NCI-H69 (cell line): ENCODE measurements around the gene RELB.
"Not testable (repeated sequence)": the region's sequence is repeated elsewhere in the genome, so short reads cannot be mapped to it uniquely, and the experiment has no call there.

Experiments used
- DNase-seq: peaks from one replicate; lab custom pipeline; 2025; lab: John Stamatoyannopoulos, UW

The RELB gene

DNA sequence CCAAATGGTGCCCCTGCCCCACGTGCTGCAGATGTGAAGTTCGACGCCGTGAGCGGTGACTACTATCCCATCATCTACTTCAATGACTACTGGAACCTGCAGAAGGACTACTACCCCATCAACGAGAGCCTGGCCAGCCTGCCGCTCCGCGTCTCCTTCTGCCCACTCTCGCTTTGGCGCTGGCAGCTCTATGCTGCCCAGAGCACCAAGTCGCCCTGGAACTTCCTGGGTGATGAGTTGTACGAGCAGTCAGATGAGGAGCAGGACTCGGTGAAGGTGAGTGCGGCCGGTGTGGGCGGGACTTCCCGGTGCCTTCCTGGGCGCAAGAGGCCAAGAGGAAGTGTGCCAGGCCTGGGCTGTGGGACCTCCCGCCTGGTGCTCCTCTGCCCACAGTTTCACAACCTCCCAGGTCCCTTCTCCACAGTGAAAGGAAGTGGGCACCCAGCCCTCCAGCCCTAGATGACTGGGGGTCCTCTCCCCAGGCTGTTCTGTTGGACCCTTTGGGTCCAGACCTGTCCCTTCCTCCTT is 14.1 kb upstream of the RELB start:
- no peak for DNase-seq

DNA sequence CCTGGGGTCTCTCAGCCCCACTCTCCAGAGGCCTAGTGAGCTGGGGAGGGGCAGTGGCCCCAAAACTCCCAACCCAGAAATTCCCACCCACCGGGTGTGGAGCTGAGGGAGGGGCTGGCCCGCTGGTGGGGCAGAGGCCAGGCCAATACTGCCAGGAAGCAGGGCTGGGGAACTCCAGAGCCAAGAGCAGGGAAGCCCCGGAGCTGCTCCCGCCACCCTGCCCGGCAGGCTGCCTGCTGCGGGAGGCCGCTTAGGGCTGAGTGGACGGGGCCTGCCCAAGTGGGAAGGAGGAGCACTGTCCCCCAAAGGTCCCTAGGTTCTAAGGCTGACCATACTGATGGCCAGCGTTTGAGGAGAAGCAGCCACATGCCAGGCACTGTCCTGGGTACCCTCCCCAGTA is 13.0 kb upstream of the RELB start:
- DNase-seq = no peak

DNA sequence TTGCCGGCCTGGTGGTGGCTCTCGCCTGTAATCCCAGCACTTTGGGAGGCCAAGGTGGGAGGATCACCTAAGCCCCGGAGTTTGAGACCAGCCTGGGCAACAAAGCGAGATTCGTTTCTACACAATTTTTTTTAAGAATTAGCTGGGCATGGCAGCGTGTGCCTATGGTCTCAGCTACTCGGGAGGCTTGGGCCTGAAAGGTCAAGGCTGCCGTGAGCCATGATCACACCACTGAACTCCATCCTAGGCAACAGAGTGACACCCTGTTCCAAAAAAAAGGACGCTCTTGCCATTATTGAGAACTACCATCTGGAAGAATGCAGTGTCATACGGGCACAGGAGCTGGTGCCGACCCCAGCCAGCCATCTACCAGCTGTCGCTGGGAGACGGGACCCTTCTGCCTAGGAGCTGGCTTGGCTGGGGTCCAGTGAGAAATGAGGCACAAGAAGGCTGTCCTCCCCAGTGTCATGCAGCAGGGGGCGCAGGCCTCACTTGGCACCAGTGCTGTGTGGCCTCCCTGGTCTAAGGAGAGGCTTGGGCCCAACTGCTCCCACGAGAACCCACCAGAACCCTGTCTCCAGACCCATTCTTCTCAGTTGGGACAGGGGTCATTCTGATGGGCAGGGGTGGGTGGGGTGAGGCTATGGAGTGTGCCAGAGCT is 12.2 kb upstream of the RELB start:
- peak; percentile 65 for DNase-seq

DNA sequence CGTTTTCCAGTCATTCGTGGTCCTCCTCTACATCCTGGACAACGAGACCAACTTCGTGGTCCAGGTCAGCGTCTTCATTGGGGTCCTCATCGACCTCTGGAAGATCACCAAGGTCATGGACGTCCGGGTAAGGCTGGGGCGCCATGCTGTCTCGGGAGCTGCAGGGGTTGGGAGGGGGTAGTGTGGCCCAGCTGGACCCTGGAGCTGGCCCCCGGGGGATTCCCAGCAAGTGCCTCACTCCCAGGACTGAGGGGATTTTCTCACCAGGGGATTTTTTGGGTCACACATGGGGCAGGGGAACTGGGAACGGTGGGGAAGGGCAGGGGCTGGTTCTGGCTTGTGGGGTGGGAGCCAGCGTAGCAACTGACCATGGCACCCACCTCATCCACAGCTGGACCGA is 10.8 kb upstream of the RELB start:
- no peak for DNase-seq

DNA sequence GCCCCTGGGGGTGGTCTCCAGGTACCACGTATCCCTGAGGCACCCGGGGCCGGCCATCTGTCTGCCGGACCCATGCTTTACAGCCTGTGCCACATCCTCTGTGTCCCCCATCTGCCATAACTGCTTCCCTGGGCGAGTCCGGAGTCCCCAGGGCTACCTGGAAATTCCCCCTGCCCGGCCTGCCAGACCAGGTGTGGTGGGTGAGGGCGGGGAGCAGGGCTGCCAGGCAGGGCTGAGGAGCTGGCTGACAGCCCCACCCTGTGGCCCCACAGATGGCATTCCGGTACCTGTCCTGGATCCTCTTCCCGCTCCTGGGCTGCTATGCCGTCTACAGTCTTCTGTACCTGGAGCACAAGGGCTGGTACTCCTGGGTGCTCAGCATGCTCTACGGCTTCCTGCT is 10.3 kb upstream of the RELB start:
- no peak for DNase-seq

DNA sequence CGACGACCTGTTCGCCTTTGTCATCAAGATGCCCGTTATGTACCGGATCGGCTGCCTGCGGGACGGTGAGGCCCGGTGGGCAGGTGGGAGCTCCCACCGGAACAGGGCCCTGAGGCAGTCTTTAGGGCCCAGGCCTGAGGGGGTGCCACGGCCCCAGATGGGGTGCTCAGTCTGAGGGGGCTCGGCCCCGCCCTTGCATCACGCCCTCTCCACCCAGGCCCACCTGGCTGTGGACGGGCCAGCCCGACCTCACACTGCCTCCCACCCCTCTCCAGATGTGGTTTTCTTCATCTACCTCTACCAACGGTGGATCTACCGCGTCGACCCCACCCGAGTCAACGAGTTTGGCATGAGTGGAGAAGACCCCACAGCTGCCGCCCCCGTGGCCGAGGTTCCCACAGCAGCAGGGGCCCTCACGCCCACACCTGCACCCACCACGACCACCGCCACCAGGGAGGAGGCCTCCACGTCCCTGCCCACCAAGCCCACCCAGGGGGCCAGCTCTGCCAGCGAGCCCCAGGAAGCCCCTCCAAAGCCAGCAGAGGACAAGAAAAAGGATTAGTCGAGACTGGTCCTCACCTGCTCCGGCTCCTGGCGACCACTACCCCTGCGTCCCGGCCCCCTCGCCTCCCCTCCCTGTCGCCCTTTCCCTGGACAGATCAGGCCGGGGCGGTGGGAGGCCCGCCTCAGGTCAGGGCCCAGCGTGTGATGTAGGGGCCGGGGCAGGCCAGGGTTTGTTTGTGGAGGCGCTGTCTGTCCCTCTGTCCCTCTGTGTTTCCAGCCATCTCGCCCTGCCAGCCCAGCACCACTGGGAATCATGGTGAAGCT is 8.7 kb upstream of the RELB start:
- DNase-seq = no peak

DNA sequence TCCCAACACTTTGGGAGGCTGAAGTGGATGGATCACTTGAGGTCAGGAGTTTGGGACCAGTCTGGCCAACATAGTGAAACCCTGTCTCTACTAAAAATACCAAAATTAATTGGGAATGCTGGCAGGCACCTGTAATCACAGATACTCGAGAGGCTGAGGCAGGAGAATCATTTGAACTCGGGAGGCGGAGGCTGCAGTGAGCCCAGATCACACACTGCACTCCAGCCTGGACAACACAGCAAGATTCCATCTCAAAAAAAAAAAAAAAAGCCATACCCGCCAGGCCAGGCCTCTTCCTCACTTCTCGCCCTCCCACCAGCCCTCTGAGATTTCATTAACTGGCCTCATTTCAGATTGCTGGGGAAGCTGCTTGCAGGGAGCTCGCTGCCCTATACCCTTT is 7.7 kb upstream of the RELB start:
- DNase-seq = no peak

DNA sequence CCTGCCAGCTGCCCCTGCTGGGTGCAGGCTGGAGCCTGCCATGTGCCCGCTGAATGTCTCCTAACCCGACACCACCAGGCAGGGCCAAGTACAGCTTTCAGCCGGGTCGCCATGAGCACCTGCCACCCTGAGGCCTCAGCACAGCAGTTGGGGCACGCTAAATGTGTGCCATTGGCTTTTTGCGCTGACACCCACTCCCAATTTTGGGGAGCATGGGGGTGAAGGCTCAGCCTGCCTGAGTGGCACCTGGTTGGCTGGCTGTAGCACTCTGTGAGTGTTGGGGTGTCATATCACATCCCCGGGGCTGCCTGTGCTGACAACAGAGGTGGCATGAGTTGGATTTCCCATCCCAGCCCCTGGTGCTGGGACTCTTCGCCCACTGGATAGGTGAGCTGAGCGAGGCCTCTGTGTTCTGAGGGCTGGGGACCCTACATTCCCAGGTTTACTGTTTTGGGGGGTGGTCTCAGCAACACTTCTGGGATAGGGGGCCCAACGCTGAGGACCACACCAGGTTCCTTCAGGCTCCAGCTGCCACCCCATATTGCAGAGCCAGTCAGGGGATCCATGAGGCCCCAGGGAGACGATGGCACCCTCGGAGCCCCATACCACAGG is 7.2 kb upstream of the RELB start:
- no peak for DNase-seq

DNA sequence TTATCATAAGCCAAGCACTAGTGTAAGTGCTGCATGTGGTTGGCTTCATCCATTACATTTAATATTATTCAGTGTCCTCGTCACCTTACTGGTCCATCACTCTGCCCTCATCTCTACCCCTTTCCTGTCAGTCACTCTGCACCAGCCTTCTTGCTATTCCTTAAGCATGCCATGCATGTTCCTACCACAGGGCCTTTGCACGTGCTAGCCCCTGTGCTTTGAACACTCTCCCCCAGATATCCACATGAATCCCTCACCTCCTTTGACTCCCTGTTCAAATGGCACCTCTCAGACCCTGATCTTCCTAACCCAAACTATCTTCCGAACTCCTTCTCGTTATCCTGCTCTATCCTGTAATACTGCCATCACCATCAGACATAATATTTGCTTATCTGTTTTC is 3.2 kb upstream of the RELB start:
- no peak for DNase-seq

DNA sequence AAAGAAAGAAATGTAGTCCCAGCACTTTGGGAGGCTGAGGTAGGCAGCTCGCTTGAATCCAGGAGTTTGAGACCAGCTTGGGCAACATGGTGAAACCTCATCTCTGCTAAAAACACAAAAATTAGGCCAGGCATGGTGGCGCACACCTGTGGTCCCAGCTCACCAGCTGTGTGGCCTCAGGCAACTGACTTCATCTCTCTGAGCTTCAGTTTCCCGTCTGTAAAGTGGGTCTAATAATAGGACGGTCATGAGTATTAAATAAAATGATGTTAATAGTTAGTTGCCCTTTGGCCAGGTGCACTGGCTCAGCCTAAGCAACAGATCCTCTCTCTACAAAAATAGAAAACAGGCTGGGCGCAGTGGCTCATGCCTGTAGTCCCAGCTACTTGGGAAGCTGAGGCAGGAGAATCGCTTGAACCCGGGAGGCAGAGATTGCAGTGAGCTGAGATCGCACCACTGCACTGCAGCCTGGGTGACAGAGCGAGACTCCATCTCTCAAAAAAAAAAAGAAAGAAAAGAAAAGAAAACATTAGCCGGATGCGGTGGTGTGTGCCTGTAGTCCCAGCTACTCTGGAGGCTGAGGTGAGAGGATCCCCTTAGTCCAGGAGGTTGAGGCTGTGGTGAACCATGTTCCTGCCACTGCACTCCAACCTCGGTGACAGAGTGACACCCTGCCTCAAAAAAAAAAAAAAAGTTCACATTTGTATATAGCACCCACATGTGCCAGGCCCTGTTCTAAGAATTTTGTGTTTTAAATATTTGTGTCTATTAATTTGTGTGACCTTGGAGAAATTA is 1.9 kb upstream of the RELB start:
- not testable (repeated sequence) for DNase-seq

DNA sequence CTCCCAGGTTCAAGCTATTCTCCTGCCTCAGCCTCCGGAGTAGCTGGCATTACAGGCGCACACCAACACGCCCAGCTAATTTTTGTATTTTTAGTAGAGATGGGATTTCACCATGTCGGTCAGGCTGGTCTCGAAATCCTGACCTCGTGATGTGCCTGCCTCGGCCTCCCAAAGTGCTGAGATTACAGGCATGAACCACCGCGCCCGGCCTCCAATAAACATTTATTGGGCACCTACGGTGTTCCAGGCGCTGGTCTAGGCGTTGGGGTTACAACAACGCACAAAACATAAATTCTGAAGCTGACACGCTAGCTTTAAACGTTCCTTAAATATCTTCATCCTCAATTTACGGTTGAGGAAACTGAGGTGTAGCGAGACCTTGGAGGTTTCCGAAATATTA is 599 bp upstream of the RELB start:
- not testable (repeated sequence) for DNase-seq

DNA sequence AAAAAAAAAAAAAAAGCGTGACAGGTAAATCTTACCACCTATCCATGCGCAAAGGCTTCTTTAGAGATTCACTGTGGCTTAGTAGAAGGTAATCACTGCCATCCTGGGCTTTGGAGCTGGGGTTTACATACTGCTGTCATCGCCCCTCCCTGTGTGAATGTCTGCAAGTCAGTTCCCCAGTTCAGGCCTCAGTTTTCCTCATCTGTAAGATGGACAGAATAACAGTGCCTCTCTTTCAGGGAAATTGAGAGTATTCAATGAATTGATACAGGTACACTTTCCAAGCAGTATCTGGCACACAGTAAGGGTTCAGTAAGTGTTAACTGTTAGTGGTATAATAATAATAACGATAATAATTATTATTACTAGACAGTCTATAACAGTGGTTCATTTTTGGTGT is 2.2 kb downstream of the RELB start:
- no peak for DNase-seq

DNA sequence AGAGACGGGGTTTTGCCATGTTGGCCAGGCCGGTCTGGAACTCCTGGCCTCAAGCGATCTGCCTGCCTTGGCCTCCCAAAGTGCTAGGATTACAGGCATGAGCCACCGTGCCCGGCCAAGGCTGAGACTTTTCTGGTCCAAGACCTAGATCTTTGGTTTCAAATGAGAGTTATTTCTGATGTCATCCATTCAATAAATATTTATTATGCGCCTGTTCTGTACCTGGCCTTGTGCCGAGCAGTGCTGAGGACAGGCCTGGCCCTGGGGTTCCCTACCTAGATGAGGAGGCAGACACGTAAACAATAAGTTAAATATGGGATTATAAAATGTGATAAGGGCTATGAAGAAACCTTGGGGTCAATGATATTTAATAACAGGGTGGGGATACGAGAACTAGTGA is 4.5 kb downstream of the RELB start:
- no peak for DNase-seq

DNA sequence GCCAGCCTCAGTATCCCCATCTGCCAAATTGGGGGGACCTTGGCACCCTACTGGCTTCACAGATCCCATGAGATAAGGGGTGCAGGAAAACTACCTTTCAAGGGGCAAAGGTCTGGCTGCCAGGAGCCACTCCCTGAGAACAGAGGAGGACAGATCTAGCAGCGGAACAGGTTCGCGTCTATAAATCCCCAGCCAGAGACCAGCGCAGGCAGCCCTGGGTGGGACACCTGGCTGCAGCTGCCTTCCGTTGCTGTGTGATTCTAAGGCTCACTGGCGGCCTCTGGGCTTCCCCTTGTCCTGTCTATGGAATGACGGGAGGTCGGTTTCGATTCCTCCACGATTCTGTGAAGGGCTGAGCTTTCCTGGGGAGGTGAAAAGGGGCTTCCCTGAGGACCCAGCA is 7.3 kb downstream of the RELB start:
- DNase-seq = peak; percentile 10

DNA sequence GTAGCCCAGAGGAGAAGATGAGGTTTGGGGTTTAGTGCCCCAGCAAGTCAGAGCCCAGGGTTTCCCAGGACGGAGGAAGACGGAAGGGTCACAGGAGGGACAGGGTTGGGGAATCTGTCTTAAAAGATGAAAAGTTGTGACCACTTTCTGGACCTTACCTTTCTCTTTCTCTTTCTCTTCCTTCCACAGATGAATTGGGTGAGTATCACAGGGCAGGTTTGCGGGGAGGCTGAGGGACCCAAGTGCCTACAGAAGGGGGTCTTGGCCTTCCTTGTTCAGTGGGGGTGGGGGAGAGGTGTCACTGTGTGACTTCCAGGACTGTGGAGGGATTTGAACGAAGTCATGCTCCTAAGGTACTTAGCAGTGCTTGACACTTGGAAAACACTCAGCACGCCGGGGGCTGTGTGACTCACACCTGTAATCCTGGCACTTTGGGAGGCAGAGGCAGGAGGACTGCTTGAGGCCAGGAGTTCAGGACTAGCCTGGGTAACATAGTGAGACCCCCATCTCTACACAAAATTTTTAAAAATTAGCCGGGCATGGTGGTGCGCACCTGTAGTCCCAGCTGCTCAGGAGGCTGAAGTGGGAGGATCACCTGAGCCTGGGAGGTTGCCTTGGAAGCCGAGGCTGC is 8.5 kb downstream of the RELB start:
- no peak for DNase-seq

DNA sequence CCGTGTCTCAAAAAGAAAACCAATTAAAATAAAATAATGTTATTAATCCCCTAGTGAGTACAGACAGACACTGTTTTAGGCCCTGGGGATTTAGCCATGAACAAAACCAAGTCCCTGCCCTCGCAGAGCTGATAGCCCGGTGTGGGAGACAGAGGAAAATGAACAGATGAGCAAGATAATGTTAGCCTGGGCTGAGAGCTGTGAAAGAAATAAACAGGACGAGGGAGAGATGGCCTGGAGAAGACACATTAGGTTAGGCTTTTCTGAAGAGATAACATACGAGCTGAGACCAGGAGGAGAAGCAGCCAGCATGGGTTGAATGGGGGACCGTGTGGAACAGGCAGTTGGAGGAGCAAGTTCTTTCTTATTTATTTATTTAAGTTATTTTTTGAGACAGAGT is 9.0 kb downstream of the RELB start:
- DNase-seq = peak; percentile 9

DNA sequence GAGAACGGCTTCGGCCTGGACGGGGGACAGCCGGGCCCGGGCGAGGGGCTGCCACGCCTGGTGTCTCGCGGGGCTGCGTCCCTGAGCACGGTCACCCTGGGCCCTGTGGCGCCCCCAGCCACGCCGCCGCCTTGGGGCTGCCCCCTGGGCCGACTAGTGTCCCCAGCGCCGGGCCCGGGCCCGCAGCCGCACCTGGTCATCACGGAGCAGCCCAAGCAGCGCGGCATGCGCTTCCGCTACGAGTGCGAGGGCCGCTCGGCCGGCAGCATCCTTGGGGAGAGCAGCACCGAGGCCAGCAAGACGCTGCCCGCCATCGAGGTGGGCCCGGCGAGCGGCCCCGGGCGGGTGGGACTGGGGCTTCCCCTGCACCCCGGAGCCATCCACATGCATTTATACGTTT is 10.7 kb downstream of the RELB start:
- no peak for DNase-seq

DNA sequence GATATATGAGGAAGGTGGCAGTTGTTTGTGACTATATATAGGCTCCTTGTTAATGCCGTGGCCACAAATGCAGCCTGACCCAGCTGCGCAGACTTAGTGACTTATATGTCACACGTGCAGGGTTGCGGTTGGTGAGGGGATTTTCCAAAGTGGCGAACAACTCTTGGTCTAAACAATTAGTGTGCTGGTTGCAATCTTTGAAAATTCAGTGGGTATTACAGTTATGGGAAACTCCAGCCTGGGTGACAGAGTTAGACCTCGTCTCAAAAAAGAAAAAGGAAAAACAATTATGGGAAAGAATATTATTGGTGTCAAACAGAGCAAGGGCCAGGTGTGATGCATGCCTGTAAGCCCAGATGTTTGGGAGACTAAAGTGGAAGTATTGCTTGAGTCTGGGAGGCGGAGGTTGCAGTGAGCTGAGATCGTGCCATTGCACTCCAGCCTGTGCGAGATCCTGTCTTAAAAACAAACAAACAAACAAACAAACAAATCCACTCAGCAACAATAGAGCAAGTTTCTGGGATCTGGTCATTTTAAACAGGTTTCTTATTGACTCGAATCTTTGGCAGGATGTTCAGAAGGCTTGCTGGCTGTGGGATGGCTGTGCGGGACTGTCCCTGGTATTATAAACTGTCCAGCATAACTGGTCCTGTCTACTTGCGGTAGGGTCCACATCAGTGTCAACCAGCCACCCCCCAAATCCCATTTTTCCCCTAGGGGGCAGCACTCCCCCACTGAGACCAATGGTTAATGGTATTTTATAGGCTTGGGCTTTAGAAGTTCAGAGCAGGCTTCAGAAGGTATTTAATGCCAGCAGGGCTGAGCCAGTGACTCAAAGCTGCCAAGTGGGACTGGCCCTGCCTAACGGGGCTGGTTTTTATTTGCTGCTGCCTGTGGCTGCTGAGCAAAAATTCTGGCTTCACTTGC is 15.4 kb downstream of the RELB start:
- peak; percentile 69 for DNase-seq

DNA sequence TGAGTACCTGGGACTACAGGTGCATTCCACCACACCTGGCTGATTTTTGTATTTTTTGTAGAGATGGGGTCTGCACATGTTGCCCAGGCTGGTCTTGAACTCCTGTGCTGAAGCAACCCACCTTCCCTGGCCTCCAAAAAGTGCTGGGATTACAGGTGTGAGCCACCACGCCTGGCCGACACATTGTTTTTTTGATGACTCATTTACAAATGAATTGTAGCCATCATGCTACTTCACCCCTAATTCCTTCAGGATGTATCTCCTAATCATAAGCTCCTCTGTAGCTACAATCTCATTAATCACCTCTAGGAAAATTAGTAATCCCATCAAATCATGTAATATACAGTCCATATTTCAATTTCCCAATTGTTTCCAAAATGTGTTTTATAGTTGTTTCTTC is 17.9 kb downstream of the RELB start:
- DNase-seq = no peak

DNA sequence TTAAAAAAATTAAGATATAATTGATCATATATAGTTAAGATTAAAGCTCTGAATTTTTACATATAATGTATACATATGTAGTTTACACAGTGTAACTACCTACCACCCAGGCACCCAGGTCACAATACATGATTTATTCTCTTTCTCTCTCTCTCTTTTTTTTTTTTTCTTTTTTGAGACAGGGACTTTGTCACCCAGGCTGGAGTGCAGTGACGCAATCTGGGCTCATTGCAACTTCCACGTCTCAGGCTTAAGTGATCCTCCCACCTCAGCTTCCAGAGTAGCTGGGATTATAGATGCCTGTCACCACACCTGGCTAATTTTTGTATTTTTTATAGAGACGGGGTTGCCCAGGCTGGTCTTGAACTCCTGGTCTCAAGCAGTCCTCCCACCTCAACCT is 18.8 kb downstream of the RELB start:
- DNase-seq = no peak

DNA sequence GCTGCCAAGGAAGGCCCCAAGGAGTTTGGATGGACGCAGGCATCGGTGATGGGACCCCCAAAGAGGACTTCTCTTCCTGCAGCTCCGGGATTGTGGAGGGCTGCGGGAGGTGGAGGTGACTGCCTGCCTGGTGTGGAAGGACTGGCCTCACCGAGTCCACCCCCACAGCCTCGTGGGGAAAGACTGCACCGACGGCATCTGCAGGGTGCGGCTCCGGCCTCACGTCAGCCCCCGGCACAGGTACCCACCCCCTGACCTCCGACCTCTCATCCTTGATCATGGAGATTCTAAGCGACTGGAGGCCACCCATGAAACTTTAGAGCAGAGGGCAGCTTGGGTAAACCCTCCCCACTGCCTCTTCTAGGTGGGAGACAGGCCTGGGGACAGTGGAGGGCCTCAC is 20.7 kb downstream of the RELB start:
- no peak for DNase-seq
